NCI-H2227 (cell line): ENCODE measurements around the gene GALNT9.
"Not testable (repeated sequence)": the region's sequence is repeated elsewhere in the genome, so short reads cannot be mapped to it uniquely, and the experiment has no call there.

Experiments used
- DNase-seq: peaks from one replicate; lab custom pipeline; 2025; ENCODE audit not compliant: unreplicated experiment; lab: John Stamatoyannopoulos, UW

Gene GALNT9

GRCh38 chr12:132267873-132268272, 61.5 kb downstream of the GALNT9 start:
- no peak for DNase-seq

GRCh38 chr12:132266802-132267201, 62.6 kb downstream of the GALNT9 start:
- DNase-seq = no peak

GRCh38 chr12:132266370-132266769, 63.0 kb downstream of the GALNT9 start:
- DNase-seq = no peak

GRCh38 chr12:132265822-132266221, 63.6 kb downstream of the GALNT9 start:
- not testable (repeated sequence) for DNase-seq

- no peak for DNase-seq
These were observed 64.2 kb downstream of the GALNT9 start for GRCh38 chr12:132265056-132265800.

GRCh38 chr12:132264086-132265010, 65.0 kb downstream of the GALNT9 start:
- DNase-seq = no peak

- no peak for DNase-seq
These were observed 65.8 kb downstream of the GALNT9 start for GRCh38 chr12:132263451-132264049.

- DNase-seq = no peak
These were observed 66.4 kb downstream of the GALNT9 start for GRCh38 chr12:132263061-132263360.

- DNase-seq = no peak
These were observed 66.9 kb downstream of the GALNT9 start for GRCh38 chr12:132262256-132263060.

GRCh38 chr12:132261328-132262138, 67.9 kb downstream of the GALNT9 start:
- DNase-seq = no peak

- no peak for DNase-seq
These were observed 68.7 kb downstream of the GALNT9 start for GRCh38 chr12:132260721-132261120.

- DNase-seq = no peak
These were observed 69.3 kb downstream of the GALNT9 start for GRCh38 chr12:132259872-132260695.

- no peak for DNase-seq
These were observed 70.0 kb downstream of the GALNT9 start for GRCh38 chr12:132259364-132259871.

- DNase-seq = no peak
These were observed 70.8 kb downstream of the GALNT9 start for GRCh38 chr12:132258543-132258942.

GRCh38 chr12:132257955-132258490, 71.4 kb downstream of the GALNT9 start:
- DNase-seq = no peak

GRCh38 chr12:132257206-132257954, 72.0 kb downstream of the GALNT9 start:
- no peak for DNase-seq

GRCh38 chr12:132256646-132257045, 72.7 kb downstream of the GALNT9 start:
- DNase-seq = no peak

- DNase-seq = no peak
These were observed 73.7 kb downstream of the GALNT9 start for GRCh38 chr12:132255642-132256041.
